ENCODE data around the gene STARD10.

STARD10 gene

GRCh38 chr11:72820439-72821139 lies 26.7 kb upstream of the STARD10 start:
- DNase-seq (ENCODE audit: extremely low read depth, low read depth), result no peak
- TF ChIP-seq CTCF (IDR thresholded peaks at IDR 0.05; ENCODE audit: low read depth, low read length), result no peak

DNA sequence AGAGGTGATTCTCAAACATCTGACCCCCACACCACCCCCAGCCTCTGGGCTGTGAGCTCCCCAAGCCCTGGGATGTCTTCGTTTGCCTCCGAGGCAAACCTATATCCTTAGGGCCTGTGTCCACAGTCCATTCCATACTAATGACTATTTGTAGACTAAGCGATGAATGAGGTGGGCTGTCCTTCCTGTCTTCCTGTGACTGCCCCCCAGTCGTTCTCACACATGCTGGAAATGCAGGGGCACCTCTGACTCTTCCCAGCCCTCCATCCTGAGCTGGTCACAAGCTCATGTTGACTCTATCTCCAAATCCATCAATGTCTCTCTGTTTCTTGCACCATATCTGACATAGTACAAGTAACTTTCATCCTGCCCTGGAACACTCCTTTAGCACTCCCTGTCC lies 25.1 kb upstream of the STARD10 start:
- no peak for TF ChIP-seq CTCF (IDR thresholded peaks at IDR 0.05; ENCODE audit: low read depth, low read length)

GRCh38 chr11:72817966-72818365 lies 24.1 kb upstream of the STARD10 start:
- no peak for DNase-seq (ENCODE audit: extremely low read depth, low read depth)
- TF ChIP-seq CTCF (IDR thresholded peaks at IDR 0.05; ENCODE audit: low read depth, low read length), result no peak

More for the DNA sequence above, 25.1 kb upstream of the STARD10 start:
- DNase-seq (ENCODE audit: extremely low read depth, low read depth), result no peak

DNA sequence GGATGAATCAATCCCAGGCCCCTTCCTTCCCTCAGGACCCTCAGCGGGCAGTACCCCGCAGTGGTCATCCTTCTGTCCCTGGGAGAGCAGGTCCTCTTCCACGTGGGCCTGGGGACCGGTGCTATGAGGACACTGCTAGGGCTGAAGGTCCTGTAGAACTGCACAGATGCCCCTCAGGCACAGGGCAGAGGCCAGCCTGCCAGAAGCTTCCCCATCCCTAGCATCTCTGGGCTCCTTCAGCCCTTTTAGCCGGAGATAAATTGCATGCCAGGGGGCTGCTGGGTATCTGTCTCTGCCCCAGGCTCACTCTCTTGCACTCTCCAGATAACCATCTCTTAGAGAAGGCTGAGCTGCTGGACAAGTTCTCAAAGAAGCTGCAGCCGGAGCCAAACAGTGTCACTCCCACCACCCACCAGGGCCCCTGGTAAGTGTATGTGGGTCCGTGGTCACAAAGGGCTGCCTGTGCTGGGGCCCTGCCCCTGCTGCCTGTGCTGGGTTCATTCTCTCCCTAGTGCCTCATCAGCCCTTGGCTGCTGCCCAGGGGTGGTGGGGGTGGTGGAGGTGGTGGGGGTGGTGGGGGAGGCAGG lies 22.6 kb upstream of the STARD10 start:
- no peak for DNase-seq (ENCODE audit: extremely low read depth, low read depth)
- TF ChIP-seq CTCF (IDR thresholded peaks at IDR 0.05; ENCODE audit: low read depth, low read length), result no peak

GRCh38 chr11:72815110-72815618 lies 21.3 kb upstream of the STARD10 start:
- DNase-seq (ENCODE audit: extremely low read depth, low read depth), result no peak
- TF ChIP-seq CTCF (IDR thresholded peaks at IDR 0.05; ENCODE audit: low read depth, low read length), result no peak

DNA sequence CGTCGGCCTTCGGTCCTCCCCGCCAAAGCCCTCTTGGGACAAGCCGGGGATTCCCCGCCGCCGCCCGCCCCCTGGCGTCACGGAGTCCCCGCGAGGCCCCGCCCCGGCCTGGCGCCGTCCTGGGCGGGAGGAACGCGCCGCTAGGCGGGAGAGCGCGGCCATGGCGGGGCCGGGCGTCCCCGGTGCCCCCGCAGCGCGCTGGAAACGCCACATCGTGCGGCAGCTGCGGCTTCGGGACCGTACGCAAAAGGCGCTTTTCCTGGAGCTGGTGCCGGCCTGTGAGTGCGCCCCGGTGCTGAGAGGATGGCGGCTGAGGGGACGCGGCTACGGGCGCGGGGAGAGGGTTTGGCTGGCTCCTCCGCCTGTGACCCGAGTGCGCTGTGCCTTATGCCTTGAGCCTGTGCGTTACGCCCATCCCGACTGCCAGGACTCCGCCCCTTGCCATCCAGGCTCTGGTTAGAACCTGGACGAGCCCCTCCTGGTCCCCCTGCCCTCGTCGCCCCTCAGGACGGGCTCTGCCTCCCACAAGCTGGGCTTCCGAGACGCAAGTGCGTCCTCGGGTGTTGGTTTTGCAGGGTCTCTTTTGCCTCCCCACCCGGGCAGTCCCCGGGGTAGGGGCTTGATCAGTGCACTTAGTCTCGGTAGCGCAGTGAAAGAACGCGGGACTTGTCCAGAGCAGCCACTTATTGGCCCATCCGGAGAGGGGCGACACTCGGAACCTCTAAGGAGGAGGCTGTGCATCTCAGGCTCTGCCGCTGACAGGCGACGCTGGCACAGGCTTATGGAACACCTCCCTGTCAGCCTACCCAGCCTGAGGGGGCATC lies 20.7 kb upstream of the STARD10 start, which contains the start of gene ATG16L2:
ATG16L2 (plus strand) TSS at position 126 of the 824 bp plus-strand sequence; CDS start at position 161, 35 bp downstream.
- peak; percentile 59 for DNase-seq (ENCODE audit: extremely low read depth, low read depth)
- TF ChIP-seq CTCF (IDR thresholded peaks at IDR 0.05; ENCODE audit: low read depth, low read length), result no peak; the same call in none of the 2 replicates
